B cell (primary cell): ENCODE data around the gene ARHGAP40.

Source experiments
- CTCF ChIP-seq: fragments of 200-600 bp; IDR thresholded peaks from one replicate; pipeline ENCODE4 v1.8.0; 2022; ENCODE audit warnings: antibody characterized with exemption, mild to moderate bottlenecking
- EZH2 ChIP-seq: IDR thresholded peaks from 2 replicates; pipeline ENCODE4 v1.6.1; 2012; ENCODE audit warnings: borderline replicate concordance, low read depth, mild to moderate bottlenecking, moderate library complexity, low read length; ENCODE audit not compliant: insufficient read depth, poor library complexity, severe bottlenecking

- no peak for TF ChIP-seq CTCF
- no peak for TF ChIP-seq EZH2
Observed at GRCh38 chr20:38676576-38676975, 75.0 kb downstream of the ARHGAP40 start.
